ENCODE measurements around the gene ICE2.

Gene ICE2

DNA sequence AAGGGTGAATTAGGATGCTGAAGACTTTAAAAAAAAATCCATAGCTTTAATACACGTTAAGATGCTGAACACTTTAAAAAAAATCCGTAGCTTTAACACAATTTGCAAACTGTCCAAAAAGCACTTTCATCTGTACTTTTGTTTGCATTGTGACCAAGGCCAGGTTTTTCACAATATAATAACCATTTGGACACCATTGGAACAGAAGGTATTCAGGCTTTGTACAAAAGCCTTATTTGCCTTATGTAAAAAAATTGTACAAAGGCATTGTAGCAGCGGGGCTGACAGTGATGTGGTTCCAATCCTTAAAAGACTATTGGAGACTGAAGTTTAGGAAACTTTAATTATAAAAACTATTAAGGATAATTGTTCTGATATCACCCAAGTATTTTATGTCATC lies 15.2 kb upstream of the ICE2 start:
- no peak for DNase-seq

- DNase-seq, result no peak
Measured at GRCh38 chr15:60493166-60493565, 14.2 kb upstream of the ICE2 start.

DNA sequence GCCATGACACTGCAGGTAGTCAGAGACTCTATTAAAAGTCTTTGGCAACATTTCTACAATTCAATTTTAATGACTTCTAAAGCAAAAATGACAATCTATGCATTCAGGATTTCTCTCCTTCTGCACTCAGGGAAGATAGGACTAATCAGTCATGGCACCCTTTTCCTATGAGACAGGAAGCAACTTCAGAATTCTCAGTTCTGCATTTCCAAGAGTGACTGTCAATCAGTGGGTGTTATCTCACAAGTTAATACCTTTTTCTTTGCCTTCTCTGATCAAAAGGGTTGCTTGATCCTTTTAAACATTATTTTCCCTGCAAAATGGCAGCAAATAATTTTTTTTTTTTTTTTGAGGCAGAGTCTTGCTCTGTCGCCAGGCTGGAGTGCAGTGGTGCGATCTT lies 7.8 kb upstream of the ICE2 start:
- no peak for DNase-seq

DNA sequence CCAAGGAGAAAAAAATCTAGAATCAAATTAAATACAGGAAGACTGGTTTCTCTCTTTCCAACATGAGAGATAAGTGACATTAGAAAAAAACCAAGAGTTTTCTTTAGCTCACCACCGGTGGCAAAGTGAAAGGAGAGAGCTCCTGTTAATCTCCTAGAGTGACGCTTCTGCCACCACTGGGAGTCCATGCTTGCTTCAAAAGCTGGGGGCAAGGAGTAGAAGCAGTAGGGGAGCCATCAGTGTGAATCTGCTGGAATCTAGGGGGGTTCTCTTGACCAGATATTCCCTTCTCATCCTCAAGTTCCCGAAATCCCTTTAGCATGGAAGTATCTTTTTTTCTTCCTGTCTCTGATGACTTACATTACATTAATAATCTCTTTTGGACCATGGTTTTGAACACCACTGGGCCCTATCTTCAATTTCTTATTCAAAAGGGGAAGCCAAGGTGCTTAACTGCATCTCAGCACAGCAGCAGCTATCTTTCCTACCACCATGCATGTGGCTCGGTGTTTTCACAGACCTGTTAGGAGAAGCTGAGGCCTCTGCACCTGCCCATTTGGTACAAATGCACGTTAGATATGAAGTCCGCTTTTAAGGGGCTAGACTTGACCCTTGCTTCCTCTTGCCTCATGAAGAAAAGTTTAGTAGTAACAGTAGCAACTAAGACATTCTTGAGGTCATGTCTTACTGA lies 6.6 kb upstream of the ICE2 start:
- DNase-seq, result no peak

- no peak for DNase-seq
Measured at GRCh38 chr15:60483042-60483441, 4.1 kb upstream of the ICE2 start.

DNA sequence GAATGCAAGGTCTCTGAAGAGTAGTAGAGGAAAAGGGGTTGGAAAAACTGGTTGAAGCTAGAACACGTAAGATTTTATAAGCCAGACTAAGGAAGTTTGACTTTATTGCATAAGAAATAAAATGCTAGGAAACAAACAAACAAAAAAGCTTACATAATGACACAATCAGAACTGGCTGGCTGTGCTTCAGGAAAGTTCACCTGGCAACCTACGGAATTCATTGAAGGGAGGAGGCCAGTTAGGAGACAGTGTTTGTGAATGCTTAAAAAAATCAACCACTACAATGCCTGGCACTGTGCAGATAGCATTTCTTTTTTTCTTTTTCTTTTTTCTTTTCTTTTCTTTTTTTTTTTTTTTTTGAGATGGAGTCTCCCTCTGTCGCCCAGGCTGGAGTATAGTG lies 1.9 kb upstream of the ICE2 start:
- no peak for DNase-seq

DNA sequence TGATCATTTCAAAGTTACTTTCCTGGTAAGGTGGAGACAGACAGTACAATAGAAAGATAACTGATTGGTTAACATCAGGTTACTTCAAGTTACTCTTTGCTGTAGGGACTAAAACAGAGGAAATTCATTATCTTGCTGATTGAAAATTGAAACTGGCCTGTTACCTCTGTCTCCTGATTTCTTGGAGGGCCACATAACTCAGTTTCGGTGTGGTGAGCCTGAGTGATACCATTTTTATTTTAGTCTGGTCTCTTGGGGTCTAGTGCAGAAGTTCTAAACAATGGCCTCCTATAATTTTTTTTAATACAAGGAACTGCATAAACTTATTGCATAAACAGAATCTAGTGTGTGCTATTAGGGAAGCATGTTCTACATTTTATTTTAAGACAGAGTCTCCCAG lies 1.2 kb upstream of the ICE2 start:
- no peak for DNase-seq

DNA sequence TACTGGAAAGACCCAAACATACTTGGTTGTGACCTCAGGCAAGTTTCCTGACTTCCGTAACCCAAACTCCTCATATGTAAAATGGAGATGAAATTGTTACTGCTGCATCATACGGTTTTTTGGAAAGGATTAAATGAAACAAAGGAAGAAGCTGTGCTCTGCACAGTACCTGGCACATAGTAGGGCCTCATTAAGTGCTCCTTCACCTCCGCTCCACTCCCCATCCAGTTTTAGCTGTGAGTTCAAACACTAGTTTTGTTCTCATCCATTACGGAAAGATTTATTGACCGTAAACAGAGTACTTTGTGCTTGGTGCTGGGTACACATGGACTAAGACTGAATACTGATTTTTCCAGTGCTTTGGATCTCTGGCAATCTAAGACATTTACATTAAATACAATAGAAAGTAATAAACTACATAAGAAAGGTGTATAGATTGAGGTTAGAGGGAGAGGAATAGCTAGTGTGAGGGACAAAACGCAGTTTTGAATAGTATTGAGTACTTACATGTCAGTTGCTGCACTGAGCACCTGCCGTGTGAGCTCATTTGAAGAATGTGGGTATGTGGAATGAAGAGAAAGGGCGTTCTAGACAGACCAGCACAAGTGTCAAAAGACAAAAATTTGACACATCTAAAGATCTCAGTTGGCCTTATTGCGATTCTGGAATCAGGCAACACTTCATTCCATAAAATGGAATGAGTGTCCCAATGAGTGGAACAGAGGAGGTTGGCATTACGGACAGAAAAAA lies 594 bp upstream of the ICE2 start:
- DNase-seq, result no peak

- DNase-seq, result peak; percentile 15
Measured at GRCh38 chr15:60477916-60478565, 901 bp downstream of the ICE2 start.

GRCh38 chr15:60477164-60477563 lies 1.8 kb downstream of the ICE2 start:
- DNase-seq, result no peak

DNA sequence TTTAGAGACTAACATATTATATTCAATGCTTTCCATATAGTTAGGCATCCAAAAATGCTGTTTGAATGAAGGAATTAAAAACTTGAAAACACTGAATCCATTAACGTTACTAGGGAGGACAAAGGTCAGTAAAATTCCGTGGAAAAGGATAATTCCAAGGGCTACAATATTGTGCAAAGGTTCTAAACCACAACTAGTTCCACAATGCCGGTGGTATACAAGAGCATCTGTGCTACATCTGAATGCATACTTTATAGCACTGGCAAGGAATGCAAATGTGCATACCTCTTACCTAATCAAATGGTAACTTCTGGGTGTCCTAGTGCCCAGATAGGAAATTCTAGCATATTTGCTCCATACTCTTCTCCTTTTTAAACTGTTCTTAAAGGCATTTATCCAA lies 2.2 kb downstream of the ICE2 start:
- DNase-seq, result no peak

DNA sequence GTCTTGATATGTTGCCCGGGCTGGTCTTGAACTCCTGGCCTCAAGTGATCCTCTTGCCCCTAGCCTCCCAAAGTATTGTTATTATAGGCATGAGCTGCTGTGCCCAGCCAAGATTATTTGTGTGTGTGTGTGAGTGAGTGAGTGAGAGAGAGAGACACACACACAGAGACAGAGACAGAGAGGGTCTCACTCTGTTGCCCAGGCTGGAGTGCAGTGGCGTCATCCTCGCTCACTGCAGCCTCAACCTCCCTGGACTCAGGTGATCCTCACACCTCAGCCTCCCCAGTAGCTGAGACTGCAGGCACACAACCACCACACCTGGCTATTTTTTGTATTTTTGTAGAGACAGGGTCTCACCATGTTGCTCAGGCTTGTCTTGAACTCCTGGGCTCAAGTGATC lies 5.8 kb downstream of the ICE2 start:
- DNase-seq, result no peak

DNA sequence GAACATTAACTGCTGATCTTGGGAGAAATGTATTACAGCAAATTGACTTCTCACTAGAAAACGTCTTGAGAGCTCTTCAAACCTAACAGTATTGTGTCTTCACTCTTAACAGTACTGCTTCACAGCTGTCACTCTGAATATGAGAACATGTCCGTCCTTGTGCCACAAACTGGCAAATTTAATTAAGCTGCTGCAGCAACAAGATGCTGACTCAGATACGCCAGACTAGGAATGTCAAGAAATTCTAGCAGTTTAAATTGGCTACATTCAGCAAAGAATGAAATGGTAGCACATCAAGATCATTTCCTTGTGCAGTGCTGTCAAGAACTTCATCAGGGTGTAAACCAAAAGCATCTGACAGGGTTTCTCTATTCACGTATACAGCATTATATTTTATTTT lies 7.6 kb downstream of the ICE2 start:
- DNase-seq, result no peak

GRCh38 chr15:60469893-60470641 lies 8.9 kb downstream of the ICE2 start:
- no peak for DNase-seq

DNA sequence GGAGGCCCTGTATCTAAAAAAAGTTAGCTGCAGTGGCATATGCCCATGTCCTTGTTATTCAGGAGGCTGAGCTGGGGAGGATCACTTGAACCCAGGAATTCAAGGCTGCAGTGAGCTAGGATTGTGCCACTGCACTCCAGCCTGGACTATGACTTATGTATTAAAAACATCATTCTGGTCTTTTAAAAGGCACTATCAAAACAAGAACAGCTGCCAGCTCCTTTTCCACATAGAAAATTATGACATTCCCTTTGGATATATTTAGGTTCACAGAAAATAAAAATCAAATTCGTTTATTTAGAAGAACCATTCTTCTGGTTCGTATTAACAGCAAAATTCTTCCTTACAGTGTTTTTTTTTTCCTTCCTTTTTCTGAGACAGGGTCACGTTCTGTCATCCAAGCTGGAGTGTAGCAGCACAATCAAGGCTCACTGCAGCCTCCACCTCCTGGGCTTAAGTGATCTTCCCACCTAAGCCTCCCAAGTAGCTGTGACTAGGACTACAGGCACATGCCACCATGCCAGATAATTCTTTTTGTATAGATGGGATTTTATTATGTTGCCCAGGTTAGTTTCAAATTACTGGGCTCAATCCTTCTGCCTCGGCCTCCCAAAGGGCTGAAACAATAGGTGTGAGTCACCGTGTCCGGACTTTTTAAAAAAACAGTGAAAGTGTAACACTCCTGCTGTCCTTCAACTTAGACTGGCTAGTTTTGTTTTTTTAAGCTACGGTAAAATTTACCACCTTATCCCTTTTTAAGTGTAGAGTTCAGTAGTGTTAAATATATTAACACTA lies 13.9 kb downstream of the ICE2 start:
- DNase-seq, result no peak

DNA sequence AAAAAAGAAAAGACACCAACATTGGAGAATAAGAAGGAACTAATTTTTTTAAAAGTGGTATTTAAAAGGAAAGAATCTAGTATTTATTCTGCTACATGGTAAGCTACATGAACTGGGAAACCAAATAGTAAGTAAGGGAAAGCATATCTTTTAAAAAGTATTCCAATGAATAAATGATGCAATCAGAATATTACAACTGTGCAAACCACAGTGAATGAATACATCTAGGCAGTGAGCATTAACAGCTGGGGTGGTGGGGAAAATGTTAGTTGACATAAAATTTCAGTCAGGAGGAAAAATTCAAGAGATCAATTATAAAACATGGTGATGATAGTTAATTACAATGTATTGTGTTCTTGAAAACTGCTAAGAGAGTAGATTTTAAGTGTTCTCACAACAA lies 16.9 kb downstream of the ICE2 start:
- no peak for DNase-seq

GRCh38 chr15:60460931-60461330 lies 18.0 kb downstream of the ICE2 start:
- DNase-seq, result no peak

DNA sequence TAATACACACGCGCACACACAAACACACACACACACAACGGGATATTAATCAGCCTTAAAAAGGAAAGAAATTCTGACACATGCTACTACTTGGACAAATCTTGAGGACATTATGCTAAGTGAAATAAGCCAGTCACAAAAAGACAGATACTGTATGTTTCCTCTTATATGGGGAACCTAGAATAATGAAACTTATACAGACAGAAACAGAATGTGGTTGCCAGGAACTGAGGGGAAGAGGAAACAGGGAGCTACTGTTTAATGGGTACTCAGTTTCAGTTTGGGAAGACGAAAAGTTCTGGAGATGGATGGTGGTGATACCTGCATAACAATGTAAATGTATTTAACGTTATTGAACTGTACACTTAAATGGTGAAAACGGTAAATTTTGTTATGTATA lies 20.2 kb downstream of the ICE2 start:
- no peak for DNase-seq

- DNase-seq, result no peak
Measured at GRCh38 chr15:60457985-60458384, 21.0 kb downstream of the ICE2 start.

GRCh38 chr15:60454824-60455223 lies 24.1 kb downstream of the ICE2 start:
- DNase-seq, result no peak

DNA sequence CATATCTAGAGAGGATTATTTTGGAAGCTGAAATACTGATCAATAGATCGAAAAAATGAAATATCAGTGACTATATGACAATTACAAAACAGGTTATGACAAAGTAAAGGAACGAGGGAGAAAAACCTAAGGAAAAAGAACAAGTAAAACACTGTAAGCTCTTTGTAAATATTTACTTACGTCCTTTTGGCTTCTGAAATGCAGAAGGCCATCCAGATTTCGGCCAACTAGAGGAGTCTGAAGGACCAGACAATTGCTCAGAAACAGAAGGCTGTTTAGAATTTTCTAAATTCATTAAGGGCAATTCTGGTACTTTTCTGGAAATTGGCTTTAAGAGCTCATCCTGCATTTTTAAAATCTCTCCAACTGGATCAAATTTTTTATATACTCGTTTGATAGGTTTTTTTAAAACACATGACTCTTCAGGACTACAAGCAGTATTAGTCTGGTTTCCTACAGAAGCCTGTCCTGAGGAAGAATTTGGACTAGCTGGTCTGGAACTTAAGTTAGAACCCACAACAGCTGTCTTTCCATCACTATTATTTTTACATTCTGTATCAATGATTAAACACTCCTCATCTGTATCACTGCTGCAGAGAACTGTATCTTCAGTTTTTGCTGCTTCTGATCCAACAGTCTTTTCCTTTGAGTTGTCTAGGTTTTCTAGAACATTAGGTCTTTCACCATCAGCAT lies 30.1 kb downstream of the ICE2 start:
- DNase-seq, result no peak

DNA sequence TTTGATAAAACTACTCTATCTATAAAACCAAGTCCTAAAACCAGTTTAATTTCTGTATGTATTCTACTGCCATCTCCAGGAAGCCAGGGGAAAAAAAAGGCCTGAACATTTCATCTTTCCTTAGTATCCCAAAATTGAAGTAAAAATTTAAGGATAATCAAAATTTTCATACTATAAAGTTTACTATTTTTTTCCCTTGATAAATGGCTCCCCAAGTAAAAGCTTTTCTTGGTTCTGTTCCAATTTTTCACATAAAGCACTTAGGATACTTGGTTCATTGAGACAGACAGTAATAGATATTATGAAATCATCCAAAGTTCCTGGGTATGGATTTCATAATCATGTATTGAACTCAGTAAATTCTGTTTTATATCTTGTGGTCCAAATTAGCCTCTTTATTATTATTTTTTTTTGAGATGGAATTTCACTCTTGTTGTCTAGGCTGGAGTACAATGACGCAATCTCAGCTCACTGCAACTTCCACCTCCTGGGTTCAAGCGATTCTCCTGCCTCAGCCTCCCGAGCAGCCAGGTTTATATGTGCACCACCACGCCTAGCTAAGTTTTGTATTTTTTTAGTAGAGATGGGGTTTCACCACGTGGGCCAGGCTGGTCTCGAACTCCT lies 34.5 kb downstream of the ICE2 start:
- DNase-seq, result peak; percentile 19
